HT1080 (cell line): Measurements from ENCODE around the gene TMEM272. TPM values are rescaled to one million over a fixed set of nuclear protein-coding genes. Genes with fewer than 3 reads are reported as not detected.

Source experiments
- DNase-seq: peaks from one replicate; pipeline ENCODE4 v3.0.0-alpha.2; 2015; ENCODE audit warnings: low read depth
- total RNA-seq: library from RNA; depleted of rRNA; stranded (reverse); fragments of >200 nt; shearing (Covaris generic); gene quantifications from 2 replicates; pipeline ENCODE4 v1.2.3, GENCODE V29; 2014

TMEM272 gene
- total RNA-seq, 1 experiment from 2014 or later: not detected

- DNase-seq: peak; percentile 53
Observed at GRCh38 chr13:51856027-51856736, 11.2 kb upstream of the TMEM272 start.

- no peak for DNase-seq
Observed at GRCh38 chr13:51849145-51850101, 4.4 kb upstream of the TMEM272 start.

GRCh38 chr13:51848674-51849073 lies 3.7 kb upstream of the TMEM272 start:
- DNase-seq: peak; percentile 20

GRCh38 chr13:51846756-51847155 lies 1.8 kb upstream of the TMEM272 start:
- no peak for DNase-seq

GRCh38 chr13:51845574-51846318 lies 769 bp upstream of the TMEM272 start:
- DNase-seq: no peak

GRCh38 chr13:51843529-51843928 lies 1.4 kb downstream of the TMEM272 start:
- no peak for DNase-seq

- DNase-seq: no peak
Observed at GRCh38 chr13:51841732-51842131, 3.2 kb downstream of the TMEM272 start.

GRCh38 chr13:51840917-51841316 lies 4.1 kb downstream of the TMEM272 start:
- no peak for DNase-seq

GRCh38 chr13:51839711-51840540 lies 5.1 kb downstream of the TMEM272 start:
- DNase-seq: no peak

- no peak for DNase-seq
Observed at GRCh38 chr13:51838240-51838846, 6.6 kb downstream of the TMEM272 start.

GRCh38 chr13:51837016-51837415 lies 8.0 kb downstream of the TMEM272 start:
- DNase-seq: no peak

- DNase-seq: no peak
Observed at GRCh38 chr13:51834581-51835171, 10.3 kb downstream of the TMEM272 start.

GRCh38 chr13:51833980-51834379 lies 11.0 kb downstream of the TMEM272 start:
- DNase-seq: no peak

GRCh38 chr13:51832471-51833152 lies 12.4 kb downstream of the TMEM272 start:
- DNase-seq: peak; percentile 23

GRCh38 chr13:51831519-51831918 lies 13.5 kb downstream of the TMEM272 start:
- DNase-seq: no peak

- DNase-seq: no peak
Observed at GRCh38 chr13:51829568-51829899, 15.4 kb downstream of the TMEM272 start.

GRCh38 chr13:51828730-51829567 lies 16.0 kb downstream of the TMEM272 start:
- no peak for DNase-seq

- no peak for DNase-seq
Observed at GRCh38 chr13:51827254-51827653, 17.7 kb downstream of the TMEM272 start.

- DNase-seq: no peak
Observed at GRCh38 chr13:51826606-51827005, 18.4 kb downstream of the TMEM272 start.
